Common myeloid progenitor, CD34-positive (primary cell): Measurements from ENCODE around the gene POU2F2.

ENCODE experiments used
- CTCF ChIA-PET: fragments of 350-600 bp; sonication (Branson Sonifier 250); formaldehyde crosslinking; loops from one replicate; lab custom pipeline; 2021; ENCODE audit warnings: antibody characterized with exemption; lab: Charles Lee
- POLR2A ChIA-PET: fragments of 350-600 bp; sonication (Branson Sonifier 250); formaldehyde crosslinking; loops from one replicate; lab custom pipeline; 2021; ENCODE audit warnings: antibody characterized with exemption; lab: Charles Lee
- DNase-seq, 3 donors: peaks; one replicate each; pipeline versions ENCODE4 v3.0.0 to v3.0.0-alpha.2; 2013
- H3K27ac ChIP-seq, 2 experiments: 1 replicate in 1 of 2; 2 replicates in 1 of 2; pipeline ENCODE4 v1.7.0; 2013; ENCODE audit warnings: inconsistent platforms in 2 of 2, low read length in 2 of 2, mild to moderate bottlenecking in 2 of 2, low read depth in 1 of 2, moderate library complexity in 1 of 2; ENCODE audit not compliant: severe bottlenecking in 2 of 2, insufficient read depth in 1 of 2, poor library complexity in 1 of 2
- H3K27me3 ChIP-seq, 5 experiments: replicated peaks in 2 of 5; 1 replicate in 3 of 5; 2 replicates in 2 of 5; pipeline versions ENCODE4 v1.6.1 to v1.7.0; 2013; ENCODE audit warnings: low read length in 4 of 5, mild to moderate bottlenecking in 2 of 5, moderate library complexity in 2 of 5, inconsistent platforms in 1 of 5; ENCODE audit not compliant: insufficient read depth in 5 of 5, control insufficient read depth in 4 of 5
- H3K36me3 ChIP-seq, 4 experiments: 1 replicate in 2 of 4; 2 replicates in 2 of 4; pipeline versions ENCODE4 v1.6.1 to v1.7.0; 2013; ENCODE audit warnings: low read length in 3 of 4, control low read depth in 1 of 4, mild to moderate bottlenecking in 1 of 4; ENCODE audit not compliant: control insufficient read depth in 4 of 4, insufficient read depth in 4 of 4
- H3K4me1 ChIP-seq, 4 experiments: 1 replicate in 3 of 4; 2 replicates in 1 of 4; pipeline versions ENCODE4 v1.6.1 to v1.7.1; 2013; ENCODE audit warnings: low read length in 3 of 4, mild to moderate bottlenecking in 3 of 4, control low read depth in 1 of 4, inconsistent platforms in 1 of 4, moderate library complexity in 1 of 4; ENCODE audit not compliant: control insufficient read depth in 4 of 4, insufficient read depth in 4 of 4; ENCODE audit errors: control extremely low read depth in 1 of 4
- H3K4me3 ChIP-seq, 7 experiments: 1 replicate in 4 of 7; 2 replicates in 3 of 7; pipeline versions ENCODE4 v1.5.1 to v1.7.0; 2013; ENCODE audit warnings: mild to moderate bottlenecking in 7 of 7, low read length in 6 of 7, moderate library complexity in 6 of 7, inconsistent platforms in 2 of 7, low read depth in 2 of 7, control low read depth in 1 of 7; ENCODE audit not compliant: insufficient read depth in 4 of 7, control insufficient read depth in 1 of 7; ENCODE audit errors: extremely low read depth in 1 of 7
- H3K9me3 ChIP-seq, 5 experiments: 1 replicate in 4 of 5; 2 replicates in 1 of 5; pipeline versions ENCODE4 v1.6.1 to v1.7.1; 2013; ENCODE audit warnings: low read length in 4 of 5, mild to moderate bottlenecking in 2 of 5, inconsistent platforms in 1 of 5, low read depth in 1 of 5, moderate library complexity in 1 of 5; ENCODE audit not compliant: control insufficient read depth in 4 of 5, insufficient read depth in 2 of 5; ENCODE audit errors: control extremely low read depth in 1 of 5
- WGBS: methylation state at CpG from one replicate; pipeline ENCODE4 v1.1.5; 2013; ENCODE audit not compliant: insufficient coverage; 5-methylcytosine and 5-hydroxymethylcytosine counted together

The POU2F2 gene

DNA sequence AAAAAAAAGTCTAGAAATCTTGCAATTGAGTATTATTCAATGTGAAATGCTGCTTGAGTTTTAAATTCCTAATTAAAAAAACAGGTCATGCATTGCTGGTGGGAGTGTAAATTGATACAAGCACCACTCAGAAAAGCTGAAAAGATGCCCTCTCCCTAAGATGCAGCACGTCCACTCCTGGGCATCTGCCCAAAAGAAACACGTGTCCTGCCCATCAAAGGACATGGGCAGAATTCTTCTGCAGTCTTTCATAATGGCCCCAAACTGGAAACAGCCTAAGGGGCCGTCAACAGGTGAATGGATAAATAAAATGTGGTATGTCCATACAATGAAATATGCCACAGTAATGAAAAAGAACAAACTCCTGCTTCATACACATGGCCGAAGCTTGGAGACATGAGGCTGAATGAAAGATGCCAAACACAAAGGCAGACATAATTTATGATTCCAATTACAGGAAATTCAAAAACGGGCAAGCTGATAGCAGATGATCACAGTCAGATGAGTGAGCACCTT is 7.8 kb downstream of the POU2F2 start:
- Histone ChIP-seq H3K4me1 (peaks cover 10 to 49% (median 40%) of the 10 kb centered on the region in 4 experiments), H3K4me3 (no peak overlapping the region), H3K36me3 (peaks cover 0 to 4% (median 0%) of the 10 kb centered on the region in 4 experiments), H3K9me3 (no peaks in the 10 kb centered on the region), H3K27me3 (no peaks in the 10 kb centered on the region), H3K27ac (no peak overlapping the region)
- CTCF ChIA-PET: interaction anchor here (0.8 to 7.6 kb wide), 10 partner anchors 8 to 221 kb away, joined by 3 to 68 read pairs (median 4); partner anchors contain the start of gene POU2F2
- POLR2A ChIA-PET: interaction anchor here (0.7 kb wide), 1 partner anchor 271 kb away, joined by 3 read pairs; no protein-coding TSS in a partner anchor
- no peak for DNase-seq
- WGBS: 100% methylated on average over 2 of the region's 5 CpGs

DNA sequence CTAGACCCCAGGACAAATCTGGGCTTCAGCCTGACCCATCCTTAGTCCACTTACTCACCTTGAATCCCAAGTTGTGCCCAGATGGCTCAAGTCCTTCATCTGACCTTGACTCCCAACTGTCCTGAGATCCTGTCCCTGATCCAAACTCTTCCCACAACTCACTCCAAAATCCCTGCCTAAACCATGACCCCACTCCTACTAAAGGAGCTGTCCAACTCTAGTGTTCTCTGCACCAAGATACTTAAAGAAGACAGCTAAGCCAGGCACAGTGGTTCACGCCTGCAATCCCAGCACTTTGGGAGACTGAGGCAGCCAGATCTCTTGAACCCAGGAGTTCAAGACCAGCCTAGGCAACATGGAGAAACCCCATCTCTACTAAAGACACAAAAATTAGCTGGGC is 8.5 kb downstream of the POU2F2 start:
- Histone ChIP-seq H3K9me3 (no peaks in the 10 kb centered on the region), H3K4me1 (peaks cover 10 to 43% (median 35%) of the 10 kb centered on the region in 4 experiments), H3K27me3 (no peaks in the 10 kb centered on the region), H3K36me3 (peaks cover 0 to 4% (median 0%) of the 10 kb centered on the region in 4 experiments), H3K27ac (no peak overlapping the region), H3K4me3 (no peak overlapping the region)
- 100% methylated on average over 1 of the region's 1 CpG for WGBS
- DNase-seq: no peak
- ChIA-PET CTCF (interaction anchor here (1.2 to 7.6 kb wide), 8 partner anchors 9 to 222 kb away, joined by 3 to 68 read pairs (median 4); partner anchors contain the start of gene POU2F2), POLR2A (interaction anchor here (0.7 kb wide), 1 partner anchor 272 kb away, joined by 3 read pairs; no protein-coding TSS in a partner anchor)

DNA sequence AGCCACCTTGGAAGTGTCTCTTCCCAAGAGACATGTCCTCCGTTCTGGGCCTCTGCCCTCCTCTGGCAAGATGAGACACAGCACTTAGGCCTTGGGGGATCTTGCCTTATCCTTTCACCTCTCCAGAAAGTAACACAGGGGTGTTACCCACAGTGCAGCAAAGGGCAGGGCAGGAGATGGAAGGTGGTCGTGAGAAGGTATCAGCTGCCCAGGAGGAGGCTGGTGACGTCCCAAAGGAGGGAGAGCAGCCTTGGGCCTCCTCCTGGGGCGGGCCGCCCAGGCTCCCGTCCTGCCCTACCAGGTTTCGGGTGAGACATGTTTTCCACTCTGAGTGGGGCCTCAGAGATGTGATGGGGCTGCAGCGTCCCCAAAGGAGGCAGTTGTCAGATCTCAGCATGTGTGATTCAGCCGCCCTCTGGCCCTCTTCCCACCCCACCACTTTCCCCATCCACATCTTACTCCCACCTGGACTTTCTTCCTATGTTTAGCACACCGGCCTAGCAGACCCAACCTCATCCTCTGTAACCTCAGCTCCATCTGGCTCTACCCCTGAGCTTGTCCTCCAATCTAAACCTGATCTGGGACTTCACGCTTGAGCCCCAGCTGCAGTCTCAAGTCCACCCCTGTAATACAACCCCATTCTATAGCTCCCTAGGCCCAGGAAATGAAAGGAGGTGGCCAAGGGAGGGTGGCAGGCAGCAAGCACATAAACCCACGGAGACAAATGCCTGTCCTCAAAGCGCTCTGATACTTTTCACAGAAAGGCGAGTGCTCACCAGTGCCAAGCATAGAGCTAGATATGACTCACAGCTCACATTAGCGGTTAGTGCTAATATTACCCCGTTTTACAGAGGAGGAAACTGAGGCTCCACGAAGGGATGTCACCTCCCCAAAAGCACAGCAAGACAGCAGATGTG is 9.3 kb downstream of the POU2F2 start:
- CTCF ChIA-PET: interaction anchor here (1.0 to 7.6 kb wide), 9 partner anchors 10 to 223 kb away, joined by 3 to 68 read pairs (median 4); partner anchors contain the start of gene POU2F2
- peaks cover 10 to 37% (median 35%) of the 10 kb centered on the region in 4 experiments for H3K4me1 ChIP-seq

DNA sequence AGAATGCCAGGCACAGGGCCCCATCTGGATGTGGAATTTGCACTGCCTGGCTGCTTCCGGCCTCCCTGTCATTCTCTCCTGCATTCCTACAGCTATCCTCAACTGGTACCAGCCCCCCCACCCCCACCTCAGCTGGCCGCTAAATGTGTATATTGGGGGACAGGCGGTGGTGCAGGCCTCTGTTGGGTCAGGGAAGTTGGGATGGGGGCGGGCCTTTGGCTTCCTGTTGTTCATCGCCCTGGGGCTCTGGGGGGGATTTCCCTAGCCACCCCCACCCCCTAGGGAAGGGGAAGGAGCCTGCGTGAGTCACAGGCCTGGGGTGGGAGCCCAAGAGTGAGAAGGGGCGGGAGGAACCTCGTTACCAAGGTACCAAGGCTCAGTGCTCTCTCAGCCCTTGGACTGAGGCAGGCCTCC is 10.6 kb downstream of the POU2F2 start:
- ChIA-PET CTCF (interaction anchor here (1.7 to 7.6 kb wide), 2 partner anchors 13 to 20 kb away, joined by 6 to 68 read pairs; no protein-coding TSS in a partner anchor), POLR2A (interaction anchor here (1.0 kb wide), 1 partner anchor 11 kb away, joined by 6 read pairs; no protein-coding TSS in a partner anchor)
- DNase-seq: peak; percentile 76 to 94 (median 93)
- no peaks in the 10 kb centered on the region for H3K9me3 ChIP-seq
- no peaks in the 10 kb centered on the region for H3K27me3 ChIP-seq
- H3K4me1 ChIP-seq: peaks cover 10 to 37% (median 34%) of the 10 kb centered on the region in 4 experiments
- 0% methylated on average over 5 of the region's 8 CpGs for WGBS
- peaks cover 0 to 11% (median 3%) of the 10 kb centered on the region in 4 experiments for H3K36me3 ChIP-seq
- H3K4me3 ChIP-seq: peak overlapping the region in 5 of 7 experiments; percentile 15 to 71 (median 46)
- H3K27ac ChIP-seq: peak overlapping the region; percentile 50 to 82

More for the DNA sequence above, 9.3 kb downstream of the POU2F2 start:
- Histone ChIP-seq H3K27me3 (no peaks in the 10 kb centered on the region), H3K9me3 (no peaks in the 10 kb centered on the region), H3K27ac (peak overlapping the region in 1 of 2 experiments; percentile 82), H3K4me3 (peak overlapping the region in 2 of 7 experiments; percentile 16 to 71), H3K36me3 (peaks cover 0 to 4% (median 0%) of the 10 kb centered on the region in 4 experiments)
- POLR2A ChIA-PET: no interaction called here
- WGBS: 82% methylated on average over 14 of the region's 17 CpGs
- DNase-seq: no peak

DNA sequence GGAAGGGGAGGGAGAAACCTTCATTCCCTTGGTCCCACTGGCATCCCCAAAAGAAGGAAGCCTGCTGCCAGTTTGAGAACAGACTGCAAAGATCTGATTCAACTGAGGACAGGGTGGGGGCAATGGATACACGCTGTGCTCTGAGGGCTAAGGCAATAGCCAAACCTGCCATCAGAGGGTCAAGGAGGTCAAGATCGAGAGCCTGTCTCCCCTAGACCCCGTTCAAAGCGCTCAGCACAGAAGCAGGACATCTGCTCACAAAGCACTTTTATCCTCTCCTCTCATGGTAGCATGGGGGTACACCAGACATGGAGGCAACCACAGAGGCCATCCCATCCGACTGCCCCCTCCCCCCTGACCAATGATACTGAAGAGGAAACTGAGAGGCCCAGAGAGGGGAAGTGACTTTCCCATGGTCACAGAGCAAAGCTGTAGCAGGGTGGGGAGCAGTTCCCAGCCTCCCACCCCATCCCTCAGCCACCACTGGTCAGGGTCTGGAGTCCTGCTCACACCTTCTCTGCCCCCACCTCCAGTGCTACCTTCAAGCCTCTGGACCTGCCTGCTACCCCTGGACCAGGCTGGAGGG is 11.1 kb downstream of the POU2F2 start:
- H3K9me3 ChIP-seq: no peaks in the 10 kb centered on the region
- H3K4me3 ChIP-seq: peak overlapping the region in 5 of 7 experiments; percentile 15 to 71 (median 46)
- peaks cover 3 to 17% (median 5%) of the 10 kb centered on the region in 4 experiments for H3K36me3 ChIP-seq
- peak in 1 of 3 donors; percentile 42 for DNase-seq
- CTCF ChIA-PET: interaction anchor here (1.7 to 7.6 kb wide), 2 partner anchors 12 to 20 kb away, joined by 6 to 68 read pairs; no protein-coding TSS in a partner anchor
- H3K27ac ChIP-seq: peak overlapping the region; percentile 27 to 82
- POLR2A ChIA-PET: interaction anchor here (1.0 kb wide), 1 partner anchor 12 kb away, joined by 6 read pairs; no protein-coding TSS in a partner anchor
- H3K4me1 ChIP-seq: peaks cover 10 to 35% (median 34%) of the 10 kb centered on the region in 4 experiments
- 60% methylated on average over 5 of the region's 5 CpGs for WGBS
- no peaks in the 10 kb centered on the region for H3K27me3 ChIP-seq

DNA sequence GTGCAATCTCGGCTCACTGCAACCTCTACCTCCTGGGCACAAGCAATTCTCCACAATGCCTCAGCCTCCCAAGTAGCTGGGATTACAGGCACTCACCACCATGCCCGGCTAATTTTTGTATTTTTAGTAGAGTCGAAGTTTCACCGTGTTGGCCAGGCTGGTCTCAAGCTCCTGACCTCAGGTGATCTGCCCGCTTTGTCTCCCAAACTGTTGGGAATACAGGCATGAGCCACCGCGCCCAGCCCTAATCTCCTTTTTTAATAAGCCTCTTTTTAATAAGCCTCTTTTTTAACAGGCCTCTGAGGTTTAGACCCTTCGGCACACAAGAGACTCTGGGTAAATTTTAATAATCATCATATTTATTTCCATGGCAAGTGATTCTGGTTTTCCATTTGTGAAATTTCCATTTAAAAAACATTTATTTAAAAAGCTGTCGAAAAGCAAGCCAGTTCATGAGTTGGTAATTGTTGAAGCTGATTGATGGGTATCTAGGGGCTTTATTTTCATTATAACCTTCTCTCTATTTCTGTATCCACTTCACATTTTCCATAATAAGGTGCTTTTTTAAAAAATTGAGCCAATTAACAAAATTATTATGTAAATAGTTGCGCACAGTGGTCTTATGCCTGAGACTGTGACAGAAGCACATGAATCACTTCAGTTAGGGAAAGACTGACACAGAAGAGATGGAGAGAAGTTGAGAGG is 11.8 kb downstream of the POU2F2 start:
- ChIA-PET CTCF (interaction anchor here (0.7 to 7.6 kb wide), 7 partner anchors 9 to 124 kb away, joined by 3 to 68 read pairs (median 3); no protein-coding TSS in a partner anchor), POLR2A (no interaction called here)
- no peaks in the 10 kb centered on the region for H3K9me3 ChIP-seq
- H3K4me3 ChIP-seq: peak overlapping the region in 1 of 7 experiments; percentile 23
- no peaks in the 10 kb centered on the region for H3K27me3 ChIP-seq
- peaks cover 4 to 22% (median 5%) of the 10 kb centered on the region in 4 experiments for H3K36me3 ChIP-seq
- H3K27ac ChIP-seq: peak overlapping the region; percentile 27 to 82
- H3K4me1 ChIP-seq: peaks cover 10 to 35% (median 34%) of the 10 kb centered on the region in 4 experiments
- 94% methylated on average over 4 of the region's 10 CpGs for WGBS
- DNase-seq: no peak
